Activated naive CD4-positive, alpha-beta T cell treated with anti-CD3 and anti-CD28 coated beads, Interleukin-2, amount 10 ng/mL, durations not matched to agents 7 days and 5 days (primary cell): ENCODE measurements around the gene HMGB1.
A peak's percentile ranks its signal among the peaks of the same experiment; 100 is the strongest.
"Not testable (repeated sequence)": the region's sequence is repeated elsewhere in the genome, so short reads cannot be mapped to it uniquely, and the experiment has no call there.

Source experiments
- CTCF ChIA-PET: fragments of 350-600 bp; sonication (Branson Sonifier 250); formaldehyde crosslinking; loops from one replicate; lab custom pipeline; 2021; ENCODE audit warnings: antibody characterized with exemption; lab: Charles Lee
- DNase-seq: peaks from one replicate; pipeline ENCODE4 v3.0.0-alpha.2; 2020
- H3K27ac Mint-ChIP-seq: one replicate; pipeline ENCODE4 v1.8.0; 2021; ENCODE audit warnings: mild to moderate bottlenecking, moderate library complexity, mixed read lengths
- H3K27me3 Mint-ChIP-seq: one replicate; pipeline ENCODE4 v1.8.0; 2021; ENCODE audit warnings: mild to moderate bottlenecking, mixed read lengths
- H3K36me3 Mint-ChIP-seq: one replicate; pipeline ENCODE4 v1.8.0; 2021; ENCODE audit warnings: mixed read lengths
- H3K4me1 Mint-ChIP-seq: one replicate; pipeline ENCODE4 v1.8.0; 2021; ENCODE audit warnings: mixed read lengths
- H3K4me3 Mint-ChIP-seq: one replicate; pipeline ENCODE4 v1.8.0; 2021; ENCODE audit warnings: mild to moderate bottlenecking, moderate library complexity, mixed read lengths
- H3K9me3 Mint-ChIP-seq: one replicate; pipeline ENCODE4 v1.8.0; 2021; ENCODE audit warnings: mixed read lengths

Gene HMGB1

DNA sequence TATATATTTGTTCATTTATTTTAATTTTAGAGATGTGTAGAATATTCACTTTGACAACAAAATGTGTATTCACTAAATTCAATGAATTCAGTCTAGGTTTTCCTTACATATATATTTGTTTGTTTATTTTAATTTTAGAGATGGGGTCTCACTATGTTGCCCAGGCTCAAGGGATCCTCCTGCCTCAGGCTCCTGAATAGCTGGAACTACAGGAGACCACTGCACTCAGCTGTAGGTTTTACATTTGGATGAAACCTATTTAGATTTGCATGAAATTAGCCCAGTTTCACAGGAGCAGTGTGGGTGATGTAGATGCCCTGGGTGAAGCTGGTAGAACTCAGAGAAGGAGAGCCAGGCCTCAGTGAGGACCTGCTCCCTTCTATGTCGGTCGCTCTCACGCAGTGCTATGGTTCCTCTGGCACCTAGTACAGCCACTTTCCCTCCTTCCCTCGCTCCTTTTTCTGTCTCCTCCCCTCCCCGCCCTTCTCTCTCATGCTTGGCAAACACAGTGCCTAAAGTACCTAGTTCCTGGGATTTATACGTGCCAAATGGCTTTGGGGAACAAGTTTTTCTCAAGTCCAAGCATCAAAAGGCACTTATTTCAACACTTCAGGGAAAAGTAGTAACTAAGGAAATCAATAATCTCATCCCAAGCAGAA is 14.7 kb upstream of the HMGB1 start:
- H3K36me3 Mint-ChIP-seq, result no peaks in the 10 kb centered on the region
- CTCF ChIA-PET, result no interaction called here
- no peak for DNase-seq
- no peak overlapping the region for H3K27ac Mint-ChIP-seq
- no peaks in the 10 kb centered on the region for H3K4me1 Mint-ChIP-seq
- H3K9me3 Mint-ChIP-seq, result no peaks in the 10 kb centered on the region
- no peak overlapping the region for H3K4me3 Mint-ChIP-seq
- H3K27me3 Mint-ChIP-seq, result peaks cover 46% of the 10 kb centered on the region

DNA sequence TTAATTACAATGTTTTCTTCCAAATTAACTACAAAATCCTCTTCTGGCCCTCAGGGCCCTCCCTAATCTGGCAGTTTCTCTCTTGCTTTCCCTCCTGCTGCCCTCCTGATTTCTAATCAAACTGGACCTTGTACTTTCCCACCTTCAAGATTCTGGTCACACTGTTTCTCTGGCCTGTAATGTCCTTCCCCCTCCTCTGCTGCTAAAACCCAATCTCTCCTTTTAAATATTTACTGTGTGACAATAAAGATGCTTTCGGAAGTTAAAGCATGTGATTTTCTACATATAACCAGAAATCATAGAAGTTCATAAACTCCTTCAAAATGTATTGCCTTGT is 14.1 kb upstream of the HMGB1 start:
- H3K36me3 Mint-ChIP-seq, result no peaks in the 10 kb centered on the region

GRCh38 chr13:30479154-30479882 is 13.6 kb upstream of the HMGB1 start:
- no peaks in the 10 kb centered on the region for H3K4me1 Mint-ChIP-seq
- H3K36me3 Mint-ChIP-seq, result no peaks in the 10 kb centered on the region
- peaks cover 51% of the 10 kb centered on the region for H3K27me3 Mint-ChIP-seq
- no peak for DNase-seq
- no peak overlapping the region for H3K4me3 Mint-ChIP-seq
- CTCF ChIA-PET, result interaction anchor here (0.5 kb wide), 1 partner anchor 226 kb away, joined by 3 read pairs; no protein-coding TSS in a partner anchor
- no peak overlapping the region for H3K27ac Mint-ChIP-seq
- H3K9me3 Mint-ChIP-seq, result no peaks in the 10 kb centered on the region

More for the DNA sequence above, 14.1 kb upstream of the HMGB1 start:
- DNase-seq, result no peak
- Mint-ChIP-seq H3K27ac (no peak overlapping the region), H3K27me3 (peaks cover 51% of the 10 kb centered on the region), H3K4me1 (no peaks in the 10 kb centered on the region), H3K4me3 (no peak overlapping the region), H3K9me3 (no peaks in the 10 kb centered on the region)
- CTCF ChIA-PET, result no interaction called here

DNA sequence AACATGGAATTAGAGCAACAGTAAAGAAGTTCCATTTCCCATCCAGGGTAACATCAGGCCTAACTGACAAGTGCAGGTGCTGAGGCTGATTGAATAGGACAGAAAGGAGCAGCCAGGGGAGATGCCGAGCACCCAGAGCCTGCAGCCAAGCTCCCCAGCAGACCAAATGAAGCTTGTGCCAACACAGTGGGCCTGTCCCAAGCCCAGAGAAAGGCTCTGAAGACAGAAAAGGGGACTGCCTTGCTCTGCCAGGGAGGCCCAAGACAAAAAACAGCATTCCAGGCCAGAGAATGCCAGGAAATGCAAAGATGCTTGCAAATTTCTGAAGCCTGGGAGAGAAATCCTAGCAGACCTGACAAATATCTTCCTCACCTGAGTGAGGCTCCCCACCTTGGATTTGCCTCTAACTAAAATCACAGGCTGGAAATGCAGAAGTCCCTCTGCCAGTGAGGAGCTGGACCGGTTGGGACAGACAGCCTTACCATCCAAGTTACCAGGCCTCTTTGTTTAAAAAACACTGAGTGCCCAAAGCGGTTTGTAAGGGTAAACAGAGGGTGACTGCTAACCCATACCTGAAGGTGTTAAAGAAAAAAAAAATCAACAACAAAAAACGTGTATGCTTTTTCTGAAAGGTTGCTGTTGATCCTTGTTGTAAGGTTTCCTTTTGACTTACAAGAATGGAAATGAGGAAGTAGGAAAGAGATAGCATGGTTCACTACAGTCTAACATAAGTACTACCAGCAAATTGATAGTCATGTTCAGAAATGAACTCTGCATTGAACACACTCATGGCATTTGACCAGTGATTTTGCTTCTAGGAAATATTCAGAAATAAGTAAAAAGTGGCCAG is 11.8 kb upstream of the HMGB1 start:
- Mint-ChIP-seq H3K27ac (no peak overlapping the region), H3K36me3 (no peaks in the 10 kb centered on the region), H3K27me3 (peaks cover 43% of the 10 kb centered on the region), H3K4me1 (no peaks in the 10 kb centered on the region), H3K9me3 (no peaks in the 10 kb centered on the region), H3K4me3 (no peak overlapping the region)
- no peak for DNase-seq
- CTCF ChIA-PET, result no interaction called here

DNA sequence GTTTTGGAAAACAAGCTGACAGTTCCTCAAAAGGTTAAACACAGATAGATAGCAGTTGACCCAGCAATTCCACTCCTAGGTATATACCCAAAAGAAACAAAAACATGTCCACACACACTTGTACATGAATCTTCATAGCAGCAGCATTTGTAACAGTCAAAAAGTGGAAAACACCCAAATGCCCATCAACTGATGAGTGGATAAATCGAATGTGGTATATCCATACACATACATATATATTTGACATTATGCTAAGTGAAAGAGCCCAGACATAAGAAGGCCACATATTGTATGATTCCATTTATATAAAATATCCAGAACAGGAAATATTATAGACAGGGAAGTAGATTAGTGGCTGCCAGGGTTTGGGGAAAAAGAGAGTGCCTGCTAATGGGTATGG is 7.9 kb upstream of the HMGB1 start:
- DNase-seq, result no peak
- no peaks in the 10 kb centered on the region for H3K36me3 Mint-ChIP-seq
- no peaks in the 10 kb centered on the region for H3K4me1 Mint-ChIP-seq
- no peaks in the 10 kb centered on the region for H3K9me3 Mint-ChIP-seq
- CTCF ChIA-PET, result no interaction called here
- H3K4me3 Mint-ChIP-seq, result no peak overlapping the region
- no peak overlapping the region for H3K27ac Mint-ChIP-seq
- H3K27me3 Mint-ChIP-seq, result peaks cover 21% of the 10 kb centered on the region

DNA sequence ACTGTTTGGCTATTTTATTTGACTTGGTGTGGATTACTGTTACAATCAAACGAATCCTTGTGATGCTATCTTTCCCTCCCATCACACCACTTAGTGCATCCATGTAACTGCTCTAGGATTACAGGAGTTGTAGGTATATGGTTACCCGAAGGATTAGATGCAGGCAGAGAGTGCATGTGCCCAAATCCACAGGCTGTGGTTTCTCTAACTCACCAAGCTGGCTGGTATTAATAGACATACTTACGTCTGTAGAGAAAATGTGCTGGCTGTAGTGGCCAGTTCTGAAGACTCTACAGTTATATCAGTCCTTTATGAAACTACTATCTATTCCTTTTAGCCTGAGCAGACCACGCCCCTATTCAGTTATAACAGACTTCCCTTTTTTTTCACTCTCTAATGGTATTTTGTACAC is 1.1 kb upstream of the HMGB1 start:
- Mint-ChIP-seq H3K4me3 (peak overlapping the region; percentile 88), H3K27me3 (peaks cover 5% of the 10 kb centered on the region), H3K36me3 (peaks cover 20% of the 10 kb centered on the region), H3K4me1 (peaks cover 24% of the 10 kb centered on the region), H3K27ac (peak overlapping the region; percentile 99), H3K9me3 (no peaks in the 10 kb centered on the region)
- DNase-seq, result no peak
- CTCF ChIA-PET, result interaction anchor here (1.0 kb wide), 1 partner anchor 91 kb away, joined by 3 read pairs; no protein-coding TSS in a partner anchor

- Mint-ChIP-seq H3K9me3 (no peaks in the 10 kb centered on the region), H3K27me3 (peaks cover 5% of the 10 kb centered on the region), H3K36me3 (peaks cover 23% of the 10 kb centered on the region), H3K4me3 (peak overlapping the region; percentile 88), H3K27ac (peak overlapping the region; percentile 99), H3K4me1 (peaks cover 28% of the 10 kb centered on the region)
- peak; percentile 44 for DNase-seq
- CTCF ChIA-PET, result interaction anchor here (0.6 to 0.8 kb wide), 2 partner anchors 75 to 160 kb away, joined by 3 read pairs; no protein-coding TSS in a partner anchor
These were observed 600 bp upstream of the HMGB1 start for GRCh38 chr13:30466358-30466714.

DNA sequence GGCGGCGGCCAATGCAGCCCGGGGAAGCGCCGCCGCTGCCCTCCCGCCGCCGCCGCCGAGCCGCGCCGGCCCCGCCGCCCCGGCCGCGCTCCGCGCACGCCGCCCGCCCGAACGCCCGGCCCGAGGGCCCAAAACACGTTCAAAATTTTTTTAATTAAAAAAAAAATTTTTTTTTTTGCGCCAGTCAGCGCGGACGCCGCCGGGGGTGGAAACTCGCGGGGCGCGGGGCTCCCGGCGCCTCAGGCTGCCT is 468 bp downstream of the HMGB1 start:
- CTCF ChIA-PET, result no interaction called here
- no peak for DNase-seq
- Mint-ChIP-seq H3K9me3 (no peaks in the 10 kb centered on the region), H3K4me3 (no peak overlapping the region), H3K27me3 (peaks cover 5% of the 10 kb centered on the region), H3K27ac (no peak overlapping the region), H3K36me3 (peaks cover 26% of the 10 kb centered on the region), H3K4me1 (peaks cover 30% of the 10 kb centered on the region)

- Mint-ChIP-seq H3K9me3 (no peaks in the 10 kb centered on the region), H3K27ac (peak overlapping the region; percentile 99), H3K4me3 (peak overlapping the region; percentile 90), H3K27me3 (peaks cover 5% of the 10 kb centered on the region), H3K4me1 (peaks cover 30% of the 10 kb centered on the region), H3K36me3 (peaks cover 26% of the 10 kb centered on the region)
- DNase-seq, result peak; percentile 84
- CTCF ChIA-PET, result interaction anchor here (0.6 kb wide), 2 partner anchors 23 to 333 kb away, joined by 3 read pairs; no protein-coding TSS in a partner anchor
These were observed 1.0 kb downstream of the HMGB1 start for GRCh38 chr13:30464496-30465342.

GRCh38 chr13:30463787-30464495 is 1.8 kb downstream of the HMGB1 start:
- Mint-ChIP-seq H3K27me3 (peaks cover 5% of the 10 kb centered on the region), H3K9me3 (no peaks in the 10 kb centered on the region), H3K27ac (peak overlapping the region; percentile 99), H3K4me3 (peak overlapping the region; percentile 90), H3K4me1 (peaks cover 36% of the 10 kb centered on the region), H3K36me3 (peaks cover 32% of the 10 kb centered on the region)
- CTCF ChIA-PET, result interaction anchor here (0.6 kb wide), 2 partner anchors 22 to 332 kb away, joined by 3 read pairs; no protein-coding TSS in a partner anchor
- DNase-seq, result peak; percentile 85

- H3K27ac Mint-ChIP-seq, result peak overlapping the region; percentile 82
- H3K4me3 Mint-ChIP-seq, result peak overlapping the region; percentile 49
- not testable (repeated sequence) for H3K27me3 Mint-ChIP-seq, H3K9me3 Mint-ChIP-seq, DNase-seq
- H3K4me1 Mint-ChIP-seq, result peaks cover 27% of the 10 kb centered on the region
- CTCF ChIA-PET, result interaction anchor here (0.6 to 2.5 kb wide), 4 partner anchors 85 to 329 kb away, joined by 3 to 12 read pairs (median 7); no protein-coding TSS in a partner anchor
- peaks cover 48% of the 10 kb centered on the region for H3K36me3 Mint-ChIP-seq
These were observed 4.3 kb downstream of the HMGB1 start for GRCh38 chr13:30461279-30462066.

DNA sequence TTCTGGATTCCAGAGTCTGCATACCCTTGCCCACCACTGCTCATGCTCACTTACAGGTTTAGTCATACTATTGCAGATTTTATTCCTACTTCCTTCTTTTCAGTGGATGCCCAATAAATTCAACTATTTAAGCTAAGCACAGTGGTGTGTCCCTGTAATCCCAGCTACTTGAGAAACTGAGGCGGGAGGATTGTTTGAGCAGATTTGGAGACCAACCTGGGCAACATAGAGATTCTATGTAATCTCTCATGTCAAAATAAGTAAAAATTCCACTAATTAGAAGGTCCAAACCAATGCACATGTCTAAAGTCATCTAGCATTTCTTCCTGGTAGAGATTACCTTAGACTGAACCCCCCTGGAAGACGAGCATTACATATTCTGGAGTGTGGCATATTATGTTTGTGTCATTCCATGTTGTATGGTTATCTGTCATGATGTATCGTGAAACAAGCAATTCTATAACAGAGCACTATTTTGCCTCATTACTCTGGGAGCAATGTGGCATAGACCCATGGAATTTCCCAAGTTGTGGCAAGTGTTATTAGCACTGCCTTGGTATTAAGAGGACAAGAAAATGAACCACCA is 8.3 kb downstream of the HMGB1 start:
- peak overlapping the region; percentile 42 for H3K27ac Mint-ChIP-seq
- CTCF ChIA-PET, result no interaction called here

More for the DNA sequence above, 8.3 kb downstream of the HMGB1 start:
- peaks cover 33% of the 10 kb centered on the region for H3K36me3 Mint-ChIP-seq
- H3K4me3 Mint-ChIP-seq, result no peak overlapping the region
- no peaks in the 10 kb centered on the region for H3K9me3 Mint-ChIP-seq
- H3K27me3 Mint-ChIP-seq, result no peaks in the 10 kb centered on the region
- peaks cover 16% of the 10 kb centered on the region for H3K4me1 Mint-ChIP-seq
- DNase-seq, result no peak
